K562 (cell line): ENCODE results near the gene SAFB. TPM values are rescaled to one million over a fixed set of nuclear protein-coding genes. Genes with fewer than 3 reads are reported as not detected.
A peak's percentile ranks its signal among the peaks of the same experiment; 100 is the strongest.

Source experiments
- CCNT2 ChIP-seq: IDR thresholded peaks from 2 replicates; pipeline ENCODE4 v1.6.1; 2011; ENCODE audit warnings: borderline replicate concordance, low read depth, mild to moderate bottlenecking, moderate library complexity, mixed read lengths, low read length; ENCODE audit not compliant: insufficient read length; ENCODE audit errors: extremely low read depth
- DMBX1 ChIP-seq: fragments of 250-450 bp; sonication (Bioruptor Pico); IDR thresholded peaks from 2 replicates; pipeline ENCODE4 v1.8.0; 2022; ENCODE audit warnings: inconsistent platforms, mild to moderate bottlenecking, moderate library complexity, borderline replicate concordance
- GTF2F1 ChIP-seq: IDR thresholded peaks from 2 replicates; pipeline ENCODE4 v1.6.1; 2011; ENCODE audit warnings: low read depth, low read length, improper control_type of control experiment
- POLR3A ChIP-seq: IDR thresholded peaks from 2 replicates; pipeline ENCODE4 v1.6.1; 2011; ENCODE audit warnings: borderline replicate concordance, mild to moderate bottlenecking, moderate library complexity; ENCODE audit not compliant: insufficient read length, insufficient read depth; ENCODE audit errors: extremely low read depth
- RAD21 ChIP-seq, 2 experiments: fragments of 250-450 bp in 1 of 2; fragments of 450-650 bp in 1 of 2; sonication (Bioruptor Pico) in 1 of 2; formaldehyde crosslinking in 1 of 2; IDR thresholded peaks in 1 of 2; conservative IDR thresholded peaks in 1 of 2; 2 replicates each; pipeline versions ENCODE4 v1.4.0 to v1.8.0; 2020 to 2022; ENCODE audit warnings: mild to moderate bottlenecking in 2 of 2, moderate library complexity in 1 of 2
- RREB1 ChIP-seq: fragments of 250-450 bp; sonication (Bioruptor Pico); IDR thresholded peaks from 2 replicates; pipeline ENCODE4 v1.4.0; 2020
- SMAD1 ChIP-seq: fragments of 150-350 bp; IDR thresholded peaks from 2 replicates; pipeline ENCODE4 v1.6.1; 2014; ENCODE audit warnings: low read length, low read depth; ENCODE audit not compliant: partially characterized antibody
- TAF1 ChIP-seq: IDR thresholded peaks from 2 replicates; pipeline ENCODE4 v1.6.1; 2011; ENCODE audit warnings: mild to moderate bottlenecking, low read length, moderate library complexity; ENCODE audit not compliant: insufficient read depth, control insufficient read depth, severe bottlenecking; ENCODE audit errors: extremely low read depth
- VEZF1 ChIP-seq: fragments of 200-800 bp; sonication (Bioruptor generic); IDR thresholded peaks from 2 replicates; pipeline ENCODE4 v1.6.1; 2017; ENCODE audit warnings: missing genetic modification characterization, missing compliant biosample characterization
- ZBTB34 ChIP-seq: fragments of 250-450 bp; sonication (Bioruptor Pico); IDR thresholded peaks from 2 replicates; pipeline ENCODE4 v1.8.0; 2021; ENCODE audit warnings: mild to moderate bottlenecking, moderate library complexity
- ZNF197 ChIP-seq: fragments of 200-800 bp; sonication (Bioruptor generic); IDR thresholded peaks from 2 replicates; pipeline ENCODE4 v1.6.1; 2016; ENCODE audit warnings: low read depth, missing genetic modification characterization, missing compliant biosample characterization
- ZNF398 ChIP-seq: fragments of 250-450 bp; sonication (Bioruptor Pico); IDR thresholded peaks from 2 replicates; pipeline ENCODE4 v1.8.0; 2021; ENCODE audit warnings: moderate library complexity, mild to moderate bottlenecking, inconsistent platforms
- ZNF507 ChIP-seq: conservative IDR thresholded peaks from 2 replicates; pipeline ENCODE4 v1.6.1; 2017; ENCODE audit warnings: missing genetic modification characterization, missing compliant biosample characterization
- ZNF707 ChIP-seq: fragments of 250-450 bp; sonication (Bioruptor Pico); conservative IDR thresholded peaks from 2 replicates; pipeline ENCODE4 v1.8.0; 2022; ENCODE audit warnings: inconsistent platforms, mild to moderate bottlenecking, moderate library complexity
- polyA plus RNA-seq, 8 experiments: library from polyadenylated mRNA; depleted of rRNA in 4 of 8; stranded (reverse) in 5 of 8; unstranded in 3 of 8; fragments of >200 nt; fragmentation: Nextera tagmentation in 2 of 8; fragmentation: Illumina TruSeq in 1 of 8; extraction: Ambion mirVana in 2 of 8; extraction: Trizol in 1 of 8; gene quantifications; 2 replicates each; pipeline versions ENCODE4 v1.2.1 to v1.2.3, GENCODE V29; 2011 to 2014; ENCODE audit warnings: inconsistent platforms in 1 of 8, missing spikeins in 1 of 8
- total RNA-seq, 7 experiments: library from RNA; depleted of rRNA in 6 of 7; stranded (reverse); fragments of >200 nt in 6 of 7; fragmentation: Illumina TruSeq in 2 of 7; extraction: Trizol in 2 of 7; gene quantifications; 2 replicates each; pipeline versions ENCODE4 v1.2.1 to v1.2.3, GENCODE V29; 2011 to 2021; ENCODE audit warnings: low replicate concordance in 1 of 7

SAFB gene
- total and polyA plus RNA-seq, 9 of the 15 experiments (the other 6 are each of a cell fraction or from before 2014, with no cell fraction given): 1.1 to 151 (median 83.1) TPM

GRCh38 chr19:5690125-5690954 lies 67.5 kb downstream of the SAFB start, which contains the start of gene RPL36 (continued):
- TF ChIP-seq RREB1 (CRISPR knock-in tag) (peak; percentile 71; the same call in 1 of the 2 replicates), DMBX1 (CRISPR knock-in tag) (peak; percentile 36), ZBTB34 (no peak), VEZF1 (CRISPR knock-in tag) (peak; percentile 57; the same call in 1 of the 2 replicates), GTF2F1 (peak; percentile 98), RAD21 (CRISPR knock-in tag; conservative IDR thresholded peaks at IDR 0.05 in 1 of 2, IDR thresholded peaks at IDR 0.05 in 1 of 2) (peak in 1 of 2 experiments; percentile 52; a peak in 1 of 4 replicates), ZNF398 (no peak), ZNF507 (no peak), SMAD1 (peak; percentile 78), ZNF707 (CRISPR knock-in tag) (no peak), CCNT2 (peak; percentile 57), POLR3A (no peak), TAF1 (peak; percentile 100), ZNF197 (CRISPR knock-in tag) (no peak)
